GM18517 (cell line): ENCODE measurements around the gene HOMEZ.
"Not testable (repeated sequence)": the region's sequence is repeated elsewhere in the genome, so short reads cannot be mapped to it uniquely, and the experiment has no call there.

ENCODE experiments used
- ATAC-seq: cut with Tn5 transposase; IDR thresholded peaks from one replicate; pipeline ENCODE4 v1.9.1; 2021; ENCODE audit warnings: mild to moderate bottlenecking, moderate library complexity; ENCODE audit not compliant: unreplicated experiment

The HOMEZ gene

DNA sequence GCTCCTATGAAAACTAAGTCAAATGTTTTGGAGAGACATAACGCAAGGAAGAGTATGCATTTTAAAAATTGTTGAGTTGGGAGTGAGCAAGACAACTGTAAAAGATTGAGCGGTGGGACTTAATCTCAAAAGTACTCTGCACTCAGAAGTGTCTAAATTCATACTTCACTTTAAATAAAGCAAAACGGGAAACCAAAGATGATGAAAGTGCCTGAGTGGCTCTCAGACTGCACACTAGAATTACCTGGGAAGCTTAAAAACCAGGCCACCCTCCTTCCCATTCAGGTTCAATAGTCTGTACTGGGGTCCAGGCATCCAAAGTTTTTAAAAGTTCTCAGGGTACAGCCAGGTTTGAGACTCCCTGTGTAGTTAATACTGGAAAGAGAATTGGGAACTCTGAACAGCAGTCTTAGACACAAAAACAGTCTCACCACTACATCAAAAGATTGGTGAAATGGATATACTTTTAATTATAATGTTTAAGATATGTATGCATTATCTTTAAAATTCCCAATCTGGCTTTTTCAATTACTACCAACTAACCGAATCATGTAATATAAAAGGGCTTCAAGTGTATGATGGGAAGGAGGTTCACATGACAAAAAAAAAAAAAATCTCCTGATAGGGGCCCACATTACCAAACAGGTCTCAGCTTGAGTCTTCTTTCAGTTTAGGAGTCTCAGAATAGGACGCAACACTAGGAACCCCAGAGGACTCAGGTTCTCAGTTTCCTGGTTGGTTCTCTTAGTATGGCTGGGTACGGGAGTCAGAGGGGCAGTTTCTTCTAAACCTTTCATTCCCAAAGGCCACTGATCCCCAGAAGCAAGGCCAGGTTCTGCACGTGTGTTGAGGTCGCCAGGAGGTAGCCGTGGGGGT is 1.0 kb downstream of the HOMEZ start:
- ATAC-seq, result no peak

DNA sequence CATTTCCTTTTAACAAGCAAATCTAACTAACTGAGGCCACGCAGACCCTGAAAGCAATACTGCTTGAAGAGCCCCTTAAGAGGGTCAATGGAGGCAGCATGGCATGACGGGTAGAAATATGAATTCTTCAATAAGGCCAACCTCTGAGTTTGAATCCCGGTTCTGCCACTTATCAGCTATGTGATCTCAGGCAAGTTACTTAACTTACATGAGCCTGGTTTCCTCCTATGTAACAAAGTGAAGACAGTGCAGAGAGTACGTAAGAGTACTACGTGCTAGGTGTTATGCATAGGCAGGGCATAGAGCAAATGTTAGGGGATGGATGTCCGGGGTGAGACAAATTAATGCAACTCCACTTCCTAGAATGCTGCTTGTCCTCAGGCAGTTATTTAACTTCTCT is 4.7 kb downstream of the HOMEZ start:
- no peak for ATAC-seq

DNA sequence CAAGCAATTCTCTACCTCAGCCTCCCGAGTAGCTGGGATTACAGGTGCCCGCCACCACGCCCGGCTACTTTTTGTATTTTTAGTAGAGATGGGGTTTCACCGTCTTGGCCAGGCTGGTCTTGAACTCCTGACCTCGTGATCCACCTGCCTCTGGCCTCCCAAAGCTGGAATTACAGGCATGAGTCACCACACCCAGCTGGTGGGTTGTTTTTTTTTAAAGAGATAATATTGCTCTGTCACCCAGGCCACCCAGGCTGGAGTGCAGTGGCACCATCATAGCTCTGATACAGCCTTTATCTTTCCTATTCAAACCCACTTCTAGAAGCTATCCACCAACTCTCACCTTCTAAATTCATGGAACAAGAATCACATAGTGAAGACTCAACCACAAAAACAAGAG is 8.0 kb downstream of the HOMEZ start:
- ATAC-seq, result not testable (repeated sequence)

DNA sequence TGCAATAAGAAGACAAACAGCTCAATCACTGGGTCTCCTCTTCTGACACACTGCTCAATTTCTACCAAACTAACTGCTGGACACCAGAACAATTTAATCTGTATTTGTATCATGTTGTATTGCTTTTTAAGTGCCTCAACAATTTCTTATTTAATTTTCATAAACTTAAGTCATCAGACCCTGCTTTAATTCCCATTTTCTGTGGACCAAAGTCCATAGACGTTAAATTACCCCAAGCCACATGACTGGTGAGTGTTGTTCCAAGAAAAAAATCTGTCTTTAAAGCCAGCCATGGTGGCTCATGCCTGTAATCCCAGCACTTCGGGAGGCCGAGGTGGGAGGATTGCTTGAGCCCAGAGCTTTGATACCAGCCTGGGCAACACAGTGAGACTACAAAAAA is 8.7 kb downstream of the HOMEZ start:
- ATAC-seq, result no peak

DNA sequence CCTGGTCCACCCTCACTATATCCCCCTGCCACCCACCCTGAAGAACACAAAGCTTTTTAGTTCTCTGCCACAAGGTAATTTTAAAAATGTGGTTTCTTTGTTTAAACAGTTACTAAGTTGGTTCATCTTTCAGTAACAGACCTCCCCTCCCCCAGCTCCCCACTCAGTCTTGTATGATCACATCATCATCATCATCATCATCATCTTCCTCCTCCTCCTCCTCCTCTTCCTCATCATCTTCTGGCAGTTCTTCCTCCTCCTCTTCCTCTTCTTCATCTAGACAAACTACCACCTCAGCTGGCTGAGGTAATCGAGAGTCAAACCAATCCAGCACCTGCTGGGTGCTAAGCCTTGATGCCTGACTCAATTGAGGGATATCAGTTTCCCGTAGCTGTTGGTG is 10.5 kb downstream of the HOMEZ start:
- no peak for ATAC-seq

DNA sequence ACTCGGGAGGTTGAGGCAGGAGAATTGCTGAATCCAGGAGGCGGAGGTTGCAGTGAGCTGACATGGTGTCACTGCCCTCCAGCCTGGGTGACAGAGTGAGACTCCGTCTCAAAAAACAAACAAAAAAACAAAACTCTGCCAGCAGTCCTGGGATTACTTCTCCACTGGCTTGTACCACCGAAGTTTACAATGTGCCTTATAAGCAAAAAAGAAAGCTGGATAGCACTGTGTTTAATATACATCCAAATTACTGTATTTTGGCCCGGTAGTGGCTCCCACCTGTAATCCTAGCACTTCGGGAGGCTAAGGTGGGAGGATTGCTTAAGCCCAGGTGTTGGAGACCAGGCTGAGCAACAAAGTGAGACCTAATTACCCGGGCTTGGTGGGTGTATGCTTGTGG is 16.7 kb downstream of the HOMEZ start:
- no peak for ATAC-seq

DNA sequence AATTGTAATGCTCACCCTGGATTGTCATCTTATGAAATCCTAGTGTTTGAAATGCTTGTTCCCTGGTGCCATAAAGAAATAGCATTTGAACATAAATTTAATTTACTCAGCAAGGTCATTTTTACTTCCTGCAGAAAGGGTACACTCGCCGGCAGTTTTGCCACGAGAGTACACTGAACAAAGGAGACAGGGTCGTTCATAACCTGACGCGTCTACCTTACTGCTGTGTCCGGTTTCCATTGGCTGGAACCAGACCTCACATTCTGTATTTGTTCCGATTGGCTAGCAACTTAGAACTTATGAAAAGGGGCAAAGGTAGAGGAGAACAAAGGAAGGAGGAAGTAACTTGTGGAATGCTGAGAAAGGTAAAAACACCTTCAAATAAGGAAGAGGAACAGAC is 25.1 kb downstream of the HOMEZ start:
- ATAC-seq, result not testable (repeated sequence)

DNA sequence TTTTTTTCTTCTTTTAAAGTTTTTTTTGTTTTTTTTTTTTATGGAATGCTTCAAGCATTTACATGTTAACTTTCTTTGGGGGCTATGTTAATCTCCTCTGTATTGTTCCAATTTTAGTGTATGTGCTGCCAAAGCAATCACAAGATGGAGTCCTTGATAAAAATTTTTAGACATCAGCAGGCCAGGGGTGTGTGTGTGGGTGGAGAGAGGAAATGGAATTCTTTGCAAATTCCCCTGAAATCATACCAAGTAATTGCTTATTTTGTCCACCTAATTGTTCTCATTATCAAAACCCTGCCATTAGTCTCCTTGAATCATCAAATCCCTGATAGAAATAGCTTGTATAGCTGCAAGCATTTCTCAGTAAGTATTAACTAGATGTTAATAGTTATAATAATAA is 26.5 kb downstream of the HOMEZ start:
- no peak for ATAC-seq

DNA sequence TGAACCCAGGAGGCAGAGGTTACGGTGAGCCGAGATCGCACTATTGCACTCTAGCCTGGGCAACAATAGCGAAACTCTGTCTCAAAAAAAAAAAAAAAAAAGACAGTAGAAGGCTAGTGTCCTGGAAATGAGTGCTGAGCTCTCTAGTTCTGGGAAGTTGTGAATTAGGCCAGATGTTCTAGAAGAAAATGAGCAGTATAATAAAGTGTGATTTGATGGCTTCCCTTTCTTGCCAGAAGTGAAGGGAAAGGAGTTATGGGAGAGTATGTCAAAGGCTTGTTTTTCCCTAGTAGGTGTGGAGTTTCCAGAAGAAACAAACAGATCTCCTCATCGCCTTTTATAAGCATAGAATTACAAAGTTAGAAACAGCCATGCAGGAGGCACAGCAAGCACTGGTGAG is 27.7 kb downstream of the HOMEZ start:
- no peak for ATAC-seq

DNA sequence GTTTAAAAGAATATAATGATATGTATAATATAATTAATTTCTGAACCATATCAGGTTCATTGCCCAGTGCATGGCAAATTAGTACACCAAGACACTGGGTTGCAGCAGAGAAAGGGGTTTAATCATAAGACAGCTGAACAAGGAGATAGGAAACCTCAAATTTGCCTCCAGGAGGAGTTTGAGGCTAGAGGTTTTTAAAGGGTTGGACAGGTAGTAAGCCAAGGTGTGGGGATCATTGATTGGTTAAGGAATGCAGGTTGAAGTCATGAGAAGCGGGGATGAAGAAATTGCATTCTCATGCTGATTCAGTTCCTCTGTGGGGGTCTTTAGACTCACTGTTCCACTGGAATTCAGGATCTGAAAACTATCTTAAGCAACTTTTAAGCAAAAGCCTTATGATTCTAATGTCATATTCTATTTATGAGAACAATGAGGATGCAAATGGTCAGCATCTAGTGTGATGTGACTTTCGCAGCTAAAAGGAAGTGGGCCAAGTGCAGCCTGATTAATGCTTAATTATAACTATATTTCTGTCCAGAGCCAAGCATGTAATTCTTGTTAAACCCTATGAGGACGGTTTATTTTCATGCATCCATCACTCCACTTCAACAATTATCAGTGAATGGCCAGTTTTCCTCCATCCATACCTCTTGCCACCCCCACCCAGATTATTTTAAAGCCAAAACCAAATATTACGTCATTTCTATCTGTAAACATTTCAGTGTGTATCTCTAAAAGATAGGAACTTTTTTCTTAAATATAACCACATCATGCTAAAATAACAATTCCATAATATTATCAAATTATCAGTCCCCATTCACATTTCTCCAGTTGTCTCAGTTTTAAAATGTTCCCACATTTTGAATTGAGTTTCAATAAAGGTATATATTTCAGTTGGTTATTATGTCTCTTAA is 33.3 kb downstream of the HOMEZ start:
- no peak for ATAC-seq

DNA sequence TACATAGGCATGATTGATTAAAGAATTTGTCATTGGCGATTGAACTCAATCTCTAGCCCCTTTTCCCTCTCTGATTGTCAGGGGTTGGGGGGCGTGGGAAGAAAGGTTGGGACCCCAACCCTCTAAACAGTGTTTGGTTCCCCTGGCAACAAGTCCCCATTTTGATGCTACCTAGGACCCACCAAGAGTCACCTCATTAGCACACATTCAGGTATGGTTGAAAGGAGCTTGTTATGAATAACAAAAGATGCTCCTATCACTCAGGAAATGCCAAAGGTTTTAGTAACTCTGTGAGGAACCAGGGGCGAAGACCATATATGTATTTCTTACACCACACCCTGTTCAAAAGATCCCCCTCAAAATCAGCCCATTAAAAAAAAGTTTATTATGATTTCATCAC is 33.9 kb downstream of the HOMEZ start:
- ATAC-seq, result no peak

DNA sequence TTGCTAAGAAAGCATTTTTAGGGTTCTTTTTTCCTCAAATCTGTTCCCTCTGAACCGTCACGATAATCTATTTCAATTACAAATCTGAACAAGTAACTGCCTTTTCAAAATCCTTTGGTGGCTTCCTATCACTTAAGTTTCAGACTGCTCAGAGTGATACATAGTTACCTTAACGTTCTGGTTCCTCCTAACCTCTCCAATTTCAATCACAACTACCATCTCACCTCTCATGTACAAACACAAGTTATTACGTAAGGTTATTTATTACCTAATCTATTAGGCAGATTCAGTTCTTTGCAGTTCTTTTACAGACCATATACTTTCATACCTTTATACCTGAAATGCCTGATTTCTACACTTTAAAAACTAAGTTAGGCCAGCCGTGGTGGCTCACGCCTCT is 36.1 kb downstream of the HOMEZ start:
- ATAC-seq, result no peak

DNA sequence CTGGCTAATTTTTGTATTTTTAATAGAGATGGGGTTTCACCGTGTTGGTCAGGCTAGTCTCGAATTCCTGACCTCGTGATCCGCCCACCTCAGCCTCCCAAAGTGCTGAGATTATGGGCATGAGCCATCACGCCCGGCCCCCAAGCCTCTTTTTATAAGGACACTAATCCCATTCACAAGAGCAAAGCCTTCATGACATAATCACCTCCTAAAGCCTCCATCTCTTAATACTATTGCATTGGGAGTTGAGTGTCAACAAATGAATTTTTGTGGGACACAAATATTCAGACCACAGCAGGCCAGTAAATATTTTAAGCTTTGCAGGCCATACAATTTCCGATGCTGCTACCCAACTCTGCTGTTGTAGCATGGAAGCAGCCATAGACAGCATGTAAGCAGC is 37.3 kb downstream of the HOMEZ start:
- no peak for ATAC-seq

DNA sequence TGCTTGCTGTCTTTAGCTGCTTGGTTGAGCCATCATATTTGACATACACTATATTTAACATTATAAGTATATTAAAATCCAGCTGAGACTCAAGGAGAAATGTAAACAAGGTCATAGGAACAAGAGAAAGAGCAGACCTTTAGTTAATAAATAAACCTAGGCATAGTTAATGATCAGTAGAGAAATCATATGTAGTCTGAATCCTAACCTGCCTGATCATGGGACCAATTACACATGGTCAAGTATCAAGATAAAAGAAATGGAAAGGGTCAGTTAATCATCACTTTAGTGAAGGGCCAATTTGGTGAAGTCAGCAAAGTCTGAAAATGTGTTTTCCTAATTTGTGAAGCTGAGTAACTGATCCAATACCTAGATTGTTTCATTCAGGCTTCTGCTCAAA is 40.6 kb downstream of the HOMEZ start:
- ATAC-seq, result no peak

DNA sequence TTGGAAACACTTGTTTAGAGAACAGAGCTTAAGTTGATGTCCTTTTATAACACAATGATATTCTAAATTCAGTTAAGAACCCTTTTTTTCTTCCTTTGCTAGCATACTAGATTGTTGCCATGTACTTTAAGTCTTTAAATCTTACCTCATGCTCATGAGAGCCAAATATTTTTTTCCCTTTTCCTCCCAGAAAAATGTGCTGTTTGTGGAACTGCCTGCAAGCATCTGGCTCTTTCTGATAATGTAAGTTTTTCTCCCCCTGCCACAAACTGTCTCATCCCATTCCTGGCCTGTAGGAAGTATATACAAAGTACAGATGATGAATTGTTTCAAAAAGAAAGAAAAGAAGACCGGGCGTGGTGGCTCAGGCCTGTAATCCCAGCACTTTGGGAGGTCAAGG is 42.9 kb downstream of the HOMEZ start:
- ATAC-seq, result no peak

DNA sequence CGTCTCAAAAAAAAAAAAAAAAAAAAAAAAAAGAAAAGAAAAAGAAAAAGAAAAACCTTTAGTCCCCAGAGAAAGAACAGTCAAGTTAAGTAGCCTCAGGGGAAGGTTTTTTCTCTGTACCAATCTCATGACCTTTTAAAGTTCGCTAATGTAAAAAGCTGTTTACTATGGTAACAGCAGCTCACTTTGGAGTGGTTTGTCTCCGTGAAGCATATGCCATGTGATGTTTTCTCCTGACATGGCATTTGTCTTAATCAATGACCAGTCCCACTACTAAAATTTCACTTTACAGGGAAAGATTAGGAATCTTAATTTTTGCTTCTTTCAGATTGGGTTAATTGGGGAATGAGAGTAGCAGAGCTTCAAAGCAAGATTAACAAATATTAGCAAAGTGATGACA is 43.9 kb downstream of the HOMEZ start:
- ATAC-seq, result no peak

DNA sequence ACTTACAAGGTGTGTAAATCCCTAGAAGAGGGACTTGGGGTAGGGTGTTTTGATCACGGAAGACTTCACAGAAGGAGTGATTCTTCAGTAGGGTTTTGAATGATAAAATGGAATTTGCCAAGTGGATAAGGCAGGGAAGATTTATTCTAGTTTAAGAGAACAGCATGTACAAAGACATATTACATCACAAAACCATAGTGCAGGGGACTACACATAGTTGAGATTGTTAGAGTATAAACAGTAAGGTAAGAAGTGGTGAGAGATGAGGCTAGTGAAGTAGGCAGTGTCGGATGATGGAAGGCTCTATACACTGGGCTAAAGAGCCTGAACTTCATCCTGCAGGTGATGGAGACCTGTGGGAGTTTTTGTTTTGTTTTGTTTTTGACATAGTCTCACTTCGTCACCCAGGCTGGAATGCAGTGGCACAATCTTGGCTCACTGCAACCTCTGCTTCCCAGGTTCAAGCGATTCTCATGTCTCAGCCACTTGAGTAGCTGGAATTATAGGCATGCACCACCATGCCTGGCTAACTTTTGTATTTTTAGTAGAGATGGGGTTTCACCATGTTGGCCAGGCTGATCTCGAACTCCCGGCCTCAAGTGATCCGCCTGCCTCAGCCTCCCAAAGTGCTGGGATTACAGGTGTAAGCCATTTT is 44.7 kb downstream of the HOMEZ start:
- not testable (repeated sequence) for ATAC-seq

DNA sequence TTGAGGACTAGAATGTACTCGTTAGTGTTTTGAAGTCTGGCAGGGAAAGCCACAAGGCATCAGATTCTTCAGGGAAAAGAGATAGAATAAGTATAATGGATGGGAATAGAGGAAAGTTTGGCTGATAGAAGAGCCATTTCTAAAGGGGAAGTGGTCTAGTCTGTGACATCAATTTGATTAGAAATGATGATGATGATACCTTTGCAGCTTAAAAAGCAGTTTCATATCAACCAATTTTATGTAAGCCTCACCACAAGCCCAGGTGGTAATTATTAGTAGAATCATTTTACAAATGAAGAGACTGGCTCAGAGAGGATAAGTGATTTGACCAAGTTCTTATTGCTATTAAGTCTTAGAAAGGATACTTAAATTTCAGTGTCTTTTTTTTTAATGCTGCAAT is 45.3 kb downstream of the HOMEZ start:
- ATAC-seq, result no peak

DNA sequence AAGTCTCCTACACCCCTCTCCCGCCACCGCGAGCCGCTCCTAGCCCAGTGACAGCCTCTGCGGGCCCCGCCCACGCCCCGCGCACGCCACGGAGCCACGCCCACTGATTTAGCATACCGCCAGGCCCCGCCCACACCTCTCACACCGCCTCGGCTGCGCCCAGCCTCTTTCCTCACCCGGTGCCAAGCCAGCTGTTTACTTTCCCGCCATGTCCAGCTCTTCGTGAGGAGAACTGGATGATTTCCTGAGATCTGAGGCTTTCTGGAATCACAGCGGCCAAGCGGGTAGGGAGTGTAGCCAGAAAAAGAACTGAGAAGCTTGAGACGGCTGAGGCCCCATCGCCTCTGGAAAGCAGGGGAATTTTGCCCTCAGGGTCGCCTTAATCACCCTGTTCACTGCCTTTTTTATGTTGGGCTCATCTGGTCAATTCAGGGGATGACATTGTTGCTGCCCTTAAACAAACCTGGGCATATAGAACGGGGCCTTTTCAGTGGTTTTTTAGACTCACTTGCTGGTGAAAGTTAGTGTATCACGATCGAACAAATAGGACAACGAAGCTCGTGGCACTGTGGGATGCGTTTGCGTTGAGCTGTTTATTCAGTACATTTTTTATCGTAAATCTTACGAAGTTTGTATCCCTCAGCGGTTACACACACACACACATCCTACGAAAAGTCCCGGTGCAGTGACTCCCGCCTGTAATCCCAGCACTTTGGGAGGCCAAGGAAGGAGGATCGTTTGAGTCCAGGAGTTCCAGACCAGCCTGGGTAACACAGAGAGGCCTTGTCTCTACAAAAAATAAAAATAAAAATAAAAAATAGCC is 47.9 kb downstream of the HOMEZ start, which contains the start of gene RNF212B:
TSS of gene RNF212B (plus strand) at position 165 of the 823 bp plus-strand sequence. CDS start 2,410 bp downstream, outside the sequence.
- no peak for ATAC-seq

DNA sequence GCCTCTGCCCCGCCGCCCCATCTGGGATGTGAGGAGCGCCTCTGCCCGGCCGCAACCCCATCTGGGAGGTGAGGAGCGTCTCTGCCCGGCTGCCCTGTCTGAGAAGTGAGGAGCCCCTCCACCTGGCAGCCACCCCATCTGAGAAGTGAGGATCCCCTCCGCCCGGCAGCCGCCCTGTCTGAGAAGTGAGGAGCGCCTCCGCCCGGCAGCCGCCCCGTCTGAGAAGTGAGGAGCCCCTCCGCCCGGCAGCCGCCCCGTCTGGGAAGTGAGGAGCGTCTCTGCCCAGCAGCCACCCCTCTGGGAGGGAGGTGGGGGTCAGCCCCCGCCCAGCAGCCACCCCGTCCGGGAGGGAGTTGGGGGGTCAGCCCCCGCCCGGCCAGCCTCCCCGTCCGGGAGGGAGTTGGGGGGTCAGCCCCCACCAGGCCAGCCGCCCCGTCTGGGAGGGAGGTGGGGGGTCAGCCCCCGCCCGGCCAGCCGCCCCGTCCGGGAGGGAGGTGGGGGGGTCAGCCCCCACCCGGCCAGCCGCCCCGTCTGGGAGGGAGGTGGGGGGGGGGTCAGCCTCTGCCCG is 53.6 kb downstream of the HOMEZ start:
- not testable (repeated sequence) for ATAC-seq
